Testis (tissue), 2 donors: ENCODE measurements around the gene FSIP1.

Source experiments
- CTCF ChIP-seq, 3 experiments: fragments of 450-650 bp in 2 of 3; fragments of 200-600 bp in 1 of 3; sonication (generic) in 1 of 3; IDR thresholded peaks; one replicate each; pipeline ENCODE4 v1.5.1; 2016 to 2019; ENCODE audit warnings: antibody characterized with exemption in 3 of 3, mild to moderate bottlenecking in 2 of 3, moderate library complexity in 1 of 3
- POLR2A ChIP-seq: fragments of 450-650 bp; IDR thresholded peaks from one replicate; pipeline ENCODE4 v1.6.1; 2017; ENCODE audit warnings: antibody characterized with exemption, mild to moderate bottlenecking, moderate library complexity

- TF ChIP-seq CTCF (IDR thresholded peaks at IDR 0.05) (no peak), POLR2A (no peak)
Measured at GRCh38 chr15:39792844-39793335, 10.2 kb upstream of the FSIP1 start.
